ENCODE measurements around the gene ABHD16B.
A peak's percentile ranks its signal among the peaks of the same experiment; 100 is the strongest.

ABHD16B gene

GRCh38 chr20:63834491-63834880 is 26.8 kb upstream of the ABHD16B start:
- no peak for TF ChIP-seq CTCF (IDR thresholded peaks at IDR 0.05; ENCODE audit: low read depth, low read length)
- no peak for DNase-seq (ENCODE audit: low read depth in 2 of 2)
- no peak overlapping the region for H3K4me3 ChIP-seq (replicated peaks in 1 of 2; ENCODE audit: low read depth in 2 of 2, low read length in 2 of 2)

- peak; percentile 97 to 99 for DNase-seq (ENCODE audit: low read depth in 2 of 2)
- no peak overlapping the region for H3K4me3 ChIP-seq (replicated peaks in 1 of 2; ENCODE audit: low read depth in 2 of 2, low read length in 2 of 2)
Observed at GRCh38 chr20:63835021-63835858, 26.1 kb upstream of the ABHD16B start.

GRCh38 chr20:63836458-63837344 is 24.6 kb upstream of the ABHD16B start:
- no peak for TF ChIP-seq CTCF (IDR thresholded peaks at IDR 0.05; ENCODE audit: low read depth, low read length)
- no peak overlapping the region for H3K4me3 ChIP-seq (replicated peaks in 1 of 2; ENCODE audit: low read depth in 2 of 2, low read length in 2 of 2)
- no peak for DNase-seq (ENCODE audit: low read depth in 2 of 2)

More at GRCh38 chr20:63835021-63835858, 26.1 kb upstream of the ABHD16B start:
- no peak for TF ChIP-seq CTCF (IDR thresholded peaks at IDR 0.05; ENCODE audit: low read depth, low read length)

GRCh38 chr20:63837479-63837878 is 23.8 kb upstream of the ABHD16B start:
- TF ChIP-seq CTCF (IDR thresholded peaks at IDR 0.05; ENCODE audit: low read depth, low read length): no peak
- no peak for DNase-seq (ENCODE audit: low read depth in 2 of 2)

GRCh38 chr20:63839620-63840019 is 21.7 kb upstream of the ABHD16B start:
- no peak for DNase-seq (ENCODE audit: low read depth in 2 of 2)
- no peak overlapping the region for H3K4me3 ChIP-seq (replicated peaks in 1 of 2; ENCODE audit: low read depth in 2 of 2, low read length in 2 of 2)
- no peak for TF ChIP-seq CTCF (IDR thresholded peaks at IDR 0.05; ENCODE audit: low read depth, low read length)

More at GRCh38 chr20:63837479-63837878, 23.8 kb upstream of the ABHD16B start:
- H3K4me3 ChIP-seq (replicated peaks in 1 of 2; ENCODE audit: low read depth in 2 of 2, low read length in 2 of 2): no peak overlapping the region

- no peak for TF ChIP-seq CTCF (IDR thresholded peaks at IDR 0.05; ENCODE audit: low read depth, low read length)
- H3K4me3 ChIP-seq (replicated peaks in 1 of 2; ENCODE audit: low read depth in 2 of 2, low read length in 2 of 2): no peak overlapping the region
- DNase-seq (ENCODE audit: low read depth in 2 of 2): no peak
Observed at GRCh38 chr20:63840405-63840828, 20.9 kb upstream of the ABHD16B start.

Data from cardiac fibroblast (primary cell).